ENCODE data around the gene AAK1. TPM values are rescaled to one million over a fixed set of nuclear protein-coding genes. Genes with fewer than 3 reads are reported as not detected.

AAK1 gene
- total RNA-seq, 1 experiment from 2014 or later, result 35.6 TPM

DNA sequence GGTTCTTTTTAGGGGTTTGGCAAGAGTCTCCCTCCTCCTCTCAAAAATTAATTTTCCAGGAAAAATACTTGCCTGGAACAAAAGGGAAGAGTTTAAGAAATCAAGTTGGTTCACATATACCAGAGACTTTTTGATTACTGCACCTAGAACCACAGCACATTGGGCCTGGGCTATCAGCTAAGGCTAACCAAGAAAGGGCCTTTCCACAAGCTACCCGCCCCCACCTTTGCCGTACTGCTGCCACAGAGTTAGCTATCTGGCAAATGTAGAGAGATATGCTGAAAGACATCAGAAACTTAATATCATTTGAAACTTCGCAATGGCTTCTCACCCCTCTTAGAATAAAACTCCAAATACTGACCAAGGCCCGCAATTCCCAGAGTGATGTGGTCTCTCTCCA is 76.9 kb downstream of the AAK1 start:
- TF ChIP-seq, protein P1, sequence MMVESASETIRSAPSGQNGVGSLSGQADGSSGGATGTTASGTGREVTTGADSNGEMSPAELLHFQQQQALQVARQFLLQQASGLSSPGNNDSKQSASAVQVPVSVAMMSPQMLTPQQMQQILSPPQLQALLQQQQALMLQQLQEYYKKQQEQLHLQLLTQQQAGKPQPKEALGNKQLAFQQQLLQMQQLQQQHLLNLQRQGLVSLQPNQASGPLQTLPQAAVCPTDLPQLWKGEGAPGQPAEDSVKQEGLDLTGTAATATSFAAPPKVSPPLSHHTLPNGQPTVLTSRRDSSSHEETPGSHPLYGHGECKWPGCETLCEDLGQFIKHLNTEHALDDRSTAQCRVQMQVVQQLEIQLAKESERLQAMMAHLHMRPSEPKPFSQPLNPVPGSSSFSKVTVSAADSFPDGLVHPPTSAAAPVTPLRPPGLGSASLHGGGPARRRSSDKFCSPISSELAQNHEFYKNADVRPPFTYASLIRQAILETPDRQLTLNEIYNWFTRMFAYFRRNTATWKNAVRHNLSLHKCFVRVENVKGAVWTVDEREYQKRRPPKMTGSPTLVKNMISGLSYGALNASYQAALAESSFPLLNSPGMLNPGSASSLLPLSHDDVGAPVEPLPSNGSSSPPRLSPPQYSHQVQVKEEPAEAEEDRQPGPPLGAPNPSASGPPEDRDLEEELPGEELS (CRISPR knock-in tag; IDR thresholded peaks at IDR 0.05), result no peak
- TF ChIP-seq, protein P2, sequence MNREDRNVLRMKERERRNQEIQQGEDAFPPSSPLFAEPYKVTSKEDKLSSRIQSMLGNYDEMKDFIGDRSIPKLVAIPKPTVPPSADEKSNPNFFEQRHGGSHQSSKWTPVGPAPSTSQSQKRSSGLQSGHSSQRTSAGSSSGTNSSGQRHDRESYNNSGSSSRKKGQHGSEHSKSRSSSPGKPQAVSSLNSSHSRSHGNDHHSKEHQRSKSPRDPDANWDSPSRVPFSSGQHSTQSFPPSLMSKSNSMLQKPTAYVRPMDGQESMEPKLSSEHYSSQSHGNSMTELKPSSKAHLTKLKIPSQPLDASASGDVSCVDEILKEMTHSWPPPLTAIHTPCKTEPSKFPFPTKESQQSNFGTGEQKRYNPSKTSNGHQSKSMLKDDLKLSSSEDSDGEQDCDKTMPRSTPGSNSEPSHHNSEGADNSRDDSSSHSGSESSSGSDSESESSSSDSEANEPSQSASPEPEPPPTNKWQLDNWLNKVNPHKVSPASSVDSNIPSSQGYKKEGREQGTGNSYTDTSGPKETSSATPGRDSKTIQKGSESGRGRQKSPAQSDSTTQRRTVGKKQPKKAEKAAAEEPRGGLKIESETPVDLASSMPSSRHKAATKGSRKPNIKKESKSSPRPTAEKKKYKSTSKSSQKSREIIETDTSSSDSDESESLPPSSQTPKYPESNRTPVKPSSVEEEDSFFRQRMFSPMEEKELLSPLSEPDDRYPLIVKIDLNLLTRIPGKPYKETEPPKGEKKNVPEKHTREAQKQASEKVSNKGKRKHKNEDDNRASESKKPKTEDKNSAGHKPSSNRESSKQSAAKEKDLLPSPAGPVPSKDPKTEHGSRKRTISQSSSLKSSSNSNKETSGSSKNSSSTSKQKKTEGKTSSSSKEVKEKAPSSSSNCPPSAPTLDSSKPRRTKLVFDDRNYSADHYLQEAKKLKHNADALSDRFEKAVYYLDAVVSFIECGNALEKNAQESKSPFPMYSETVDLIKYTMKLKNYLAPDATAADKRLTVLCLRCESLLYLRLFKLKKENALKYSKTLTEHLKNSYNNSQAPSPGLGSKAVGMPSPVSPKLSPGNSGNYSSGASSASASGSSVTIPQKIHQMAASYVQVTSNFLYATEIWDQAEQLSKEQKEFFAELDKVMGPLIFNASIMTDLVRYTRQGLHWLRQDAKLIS (CRISPR knock-in tag; IDR thresholded peaks at IDR 0.05; ENCODE audit: borderline replicate concordance), result no peak
- no peak for TF ChIP-seq TEAD4 (CRISPR knock-in tag; IDR thresholded peaks at IDR 0.05)
- TF ChIP-seq, protein P3, sequence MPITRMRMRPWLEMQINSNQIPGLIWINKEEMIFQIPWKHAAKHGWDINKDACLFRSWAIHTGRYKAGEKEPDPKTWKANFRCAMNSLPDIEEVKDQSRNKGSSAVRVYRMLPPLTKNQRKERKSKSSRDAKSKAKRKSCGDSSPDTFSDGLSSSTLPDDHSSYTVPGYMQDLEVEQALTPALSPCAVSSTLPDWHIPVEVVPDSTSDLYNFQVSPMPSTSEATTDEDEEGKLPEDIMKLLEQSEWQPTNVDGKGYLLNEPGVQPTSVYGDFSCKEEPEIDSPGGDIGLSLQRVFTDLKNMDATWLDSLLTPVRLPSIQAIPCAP (CRISPR knock-in tag; IDR thresholded peaks at IDR 0.05), result no peak
- TF ChIP-seq, protein P4, sequence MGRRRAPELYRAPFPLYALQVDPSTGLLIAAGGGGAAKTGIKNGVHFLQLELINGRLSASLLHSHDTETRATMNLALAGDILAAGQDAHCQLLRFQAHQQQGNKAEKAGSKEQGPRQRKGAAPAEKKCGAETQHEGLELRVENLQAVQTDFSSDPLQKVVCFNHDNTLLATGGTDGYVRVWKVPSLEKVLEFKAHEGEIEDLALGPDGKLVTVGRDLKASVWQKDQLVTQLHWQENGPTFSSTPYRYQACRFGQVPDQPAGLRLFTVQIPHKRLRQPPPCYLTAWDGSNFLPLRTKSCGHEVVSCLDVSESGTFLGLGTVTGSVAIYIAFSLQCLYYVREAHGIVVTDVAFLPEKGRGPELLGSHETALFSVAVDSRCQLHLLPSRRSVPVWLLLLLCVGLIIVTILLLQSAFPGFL (CRISPR knock-in tag; IDR thresholded peaks at IDR 0.05; ENCODE audit: borderline replicate concordance), result no peak
- Mint-ChIP-seq H3K9me3 (no peaks in the 10 kb centered on the region), H3K27ac (no peak overlapping the region), H3K4me1 (peaks cover 11% of the 10 kb centered on the region; the same call in 1 of the 2 replicates), H3K4me3 (no peak overlapping the region), H3K36me3 (no peaks in the 10 kb centered on the region), H3K27me3 (ENCODE audit: low read depth) (no peaks in the 10 kb centered on the region)
- CTCF ChIA-PET, result interaction anchor here (1.2 to 3.7 kb wide), 10 partner anchors 8 to 159 kb away, joined by 3 to 30 read pairs (median 7); partner anchors contain the start of genes AAK1 and NFU1
- POLR2A ChIA-PET, result no interaction called here
- ATAC-seq (no peak), DNase-seq (ENCODE audit: low spot score) (no peak)

DNA sequence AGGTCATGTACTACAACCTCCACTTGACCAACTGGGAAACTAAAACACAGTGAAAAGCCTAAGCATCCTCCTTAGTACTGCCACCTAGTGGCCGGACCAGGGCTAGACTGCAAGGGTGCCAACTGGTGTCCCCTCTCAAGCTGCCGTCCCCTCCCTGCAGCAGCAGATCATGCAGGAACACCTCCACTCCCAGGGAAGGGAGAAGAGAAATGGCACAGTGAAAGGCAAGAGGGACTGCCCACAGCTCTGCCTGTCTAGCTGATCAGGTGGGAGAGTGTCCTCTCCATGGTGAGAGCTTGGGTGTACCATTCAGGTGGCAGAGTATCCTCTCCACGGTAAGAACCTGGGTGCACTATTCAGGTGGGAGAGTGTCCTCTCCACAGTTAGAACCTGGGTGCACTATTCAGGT is 78.1 kb downstream of the AAK1 start:
- ChIA-PET POLR2A (no interaction called here), CTCF (interaction anchor here (0.6 to 4.2 kb wide), 35 partner anchors 8 to 349 kb away, joined by 3 to 30 read pairs (median 5); partner anchors contain the start of genes AAK1, MXD1 and NFU1)
- H3K27me3 Mint-ChIP-seq (ENCODE audit: low read depth), result no peaks in the 10 kb centered on the region
- H3K36me3 Mint-ChIP-seq, result no peaks in the 10 kb centered on the region
- H3K4me3 Mint-ChIP-seq, result no peak overlapping the region
- TF ChIP-seq, protein P5, sequence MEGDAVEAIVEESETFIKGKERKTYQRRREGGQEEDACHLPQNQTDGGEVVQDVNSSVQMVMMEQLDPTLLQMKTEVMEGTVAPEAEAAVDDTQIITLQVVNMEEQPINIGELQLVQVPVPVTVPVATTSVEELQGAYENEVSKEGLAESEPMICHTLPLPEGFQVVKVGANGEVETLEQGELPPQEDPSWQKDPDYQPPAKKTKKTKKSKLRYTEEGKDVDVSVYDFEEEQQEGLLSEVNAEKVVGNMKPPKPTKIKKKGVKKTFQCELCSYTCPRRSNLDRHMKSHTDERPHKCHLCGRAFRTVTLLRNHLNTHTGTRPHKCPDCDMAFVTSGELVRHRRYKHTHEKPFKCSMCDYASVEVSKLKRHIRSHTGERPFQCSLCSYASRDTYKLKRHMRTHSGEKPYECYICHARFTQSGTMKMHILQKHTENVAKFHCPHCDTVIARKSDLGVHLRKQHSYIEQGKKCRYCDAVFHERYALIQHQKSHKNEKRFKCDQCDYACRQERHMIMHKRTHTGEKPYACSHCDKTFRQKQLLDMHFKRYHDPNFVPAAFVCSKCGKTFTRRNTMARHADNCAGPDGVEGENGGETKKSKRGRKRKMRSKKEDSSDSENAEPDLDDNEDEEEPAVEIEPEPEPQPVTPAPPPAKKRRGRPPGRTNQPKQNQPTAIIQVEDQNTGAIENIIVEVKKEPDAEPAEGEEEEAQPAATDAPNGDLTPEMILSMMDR (IDR thresholded peaks at IDR 0.05), result peak; percentile 87
- TF ChIP-seq TEAD4 (CRISPR knock-in tag; IDR thresholded peaks at IDR 0.05), result no peak
- DNase-seq (ENCODE audit: low spot score), result peak; percentile 91
- peak; percentile 96 for ATAC-seq
- H3K4me1 Mint-ChIP-seq, result peaks cover 11% of the 10 kb centered on the region; the same call in 1 of the 2 replicates
- H3K27ac Mint-ChIP-seq, result no peak overlapping the region
- no peaks in the 10 kb centered on the region for H3K9me3 Mint-ChIP-seq

DNA sequence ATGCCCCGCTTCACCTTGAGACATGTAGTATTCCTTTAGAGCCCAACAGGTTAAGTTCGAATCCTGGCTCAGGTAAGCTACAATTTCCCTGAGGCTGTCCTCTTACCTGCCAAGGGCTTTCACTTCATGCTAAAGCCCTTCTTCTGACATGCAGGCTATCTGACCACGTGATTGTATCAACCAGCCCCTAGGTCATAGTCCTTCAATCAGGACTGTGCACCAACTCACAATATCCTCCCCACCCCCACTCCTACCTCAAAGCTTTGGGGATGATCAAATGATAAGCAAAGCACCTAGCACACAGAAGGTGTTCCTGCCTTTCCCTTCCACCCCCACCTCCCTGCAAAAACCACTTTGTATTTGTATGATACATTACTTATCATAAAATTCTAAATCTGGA is 78.9 kb downstream of the AAK1 start:
- CTCF ChIA-PET, result interaction anchor here (0.6 to 4.2 kb wide), 31 partner anchors 9 to 350 kb away, joined by 3 to 30 read pairs (median 5); partner anchors contain the start of genes AAK1, MXD1 and NFU1
- Mint-ChIP-seq H3K27me3 (ENCODE audit: low read depth) (no peaks in the 10 kb centered on the region), H3K27ac (no peak overlapping the region), H3K4me3 (no peak overlapping the region), H3K36me3 (no peaks in the 10 kb centered on the region), H3K9me3 (no peaks in the 10 kb centered on the region), H3K4me1 (peaks cover 15% of the 10 kb centered on the region)
- POLR2A ChIA-PET, result interaction anchor here (0.6 to 0.7 kb wide), 2 partner anchors 20 to 236 kb away, joined by 3 to 7 read pairs; no protein-coding TSS in a partner anchor
- DNase-seq (ENCODE audit: low spot score) (no peak), ATAC-seq (no peak)
- TF ChIP-seq, protein P6, sequence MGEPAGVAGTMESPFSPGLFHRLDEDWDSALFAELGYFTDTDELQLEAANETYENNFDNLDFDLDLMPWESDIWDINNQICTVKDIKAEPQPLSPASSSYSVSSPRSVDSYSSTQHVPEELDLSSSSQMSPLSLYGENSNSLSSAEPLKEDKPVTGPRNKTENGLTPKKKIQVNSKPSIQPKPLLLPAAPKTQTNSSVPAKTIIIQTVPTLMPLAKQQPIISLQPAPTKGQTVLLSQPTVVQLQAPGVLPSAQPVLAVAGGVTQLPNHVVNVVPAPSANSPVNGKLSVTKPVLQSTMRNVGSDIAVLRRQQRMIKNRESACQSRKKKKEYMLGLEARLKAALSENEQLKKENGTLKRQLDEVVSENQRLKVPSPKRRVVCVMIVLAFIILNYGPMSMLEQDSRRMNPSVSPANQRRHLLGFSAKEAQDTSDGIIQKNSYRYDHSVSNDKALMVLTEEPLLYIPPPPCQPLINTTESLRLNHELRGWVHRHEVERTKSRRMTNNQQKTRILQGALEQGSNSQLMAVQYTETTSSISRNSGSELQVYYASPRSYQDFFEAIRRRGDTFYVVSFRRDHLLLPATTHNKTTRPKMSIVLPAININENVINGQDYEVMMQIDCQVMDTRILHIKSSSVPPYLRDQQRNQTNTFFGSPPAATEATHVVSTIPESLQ (CRISPR knock-in tag; IDR thresholded peaks at IDR 0.05), result no peak
- TF ChIP-seq, protein P7, sequence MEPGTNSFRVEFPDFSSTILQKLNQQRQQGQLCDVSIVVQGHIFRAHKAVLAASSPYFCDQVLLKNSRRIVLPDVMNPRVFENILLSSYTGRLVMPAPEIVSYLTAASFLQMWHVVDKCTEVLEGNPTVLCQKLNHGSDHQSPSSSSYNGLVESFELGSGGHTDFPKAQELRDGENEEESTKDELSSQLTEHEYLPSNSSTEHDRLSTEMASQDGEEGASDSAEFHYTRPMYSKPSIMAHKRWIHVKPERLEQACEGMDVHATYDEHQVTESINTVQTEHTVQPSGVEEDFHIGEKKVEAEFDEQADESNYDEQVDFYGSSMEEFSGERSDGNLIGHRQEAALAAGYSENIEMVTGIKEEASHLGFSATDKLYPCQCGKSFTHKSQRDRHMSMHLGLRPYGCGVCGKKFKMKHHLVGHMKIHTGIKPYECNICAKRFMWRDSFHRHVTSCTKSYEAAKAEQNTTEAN (CRISPR knock-in tag; IDR thresholded peaks at IDR 0.05), result no peak
- TF ChIP-seq CREB1 (CRISPR knock-in tag; IDR thresholded peaks at IDR 0.05) (no peak), TCF7 (CRISPR knock-in tag; IDR thresholded peaks at IDR 0.05; ENCODE audit: low read depth) (no peak), NR1H2 (CRISPR knock-in tag; IDR thresholded peaks at IDR 0.05) (no peak), RELA (CRISPR knock-in tag; IDR thresholded peaks at IDR 0.05; ENCODE audit: borderline replicate concordance) (no peak)
- TF ChIP-seq, protein P8, sequence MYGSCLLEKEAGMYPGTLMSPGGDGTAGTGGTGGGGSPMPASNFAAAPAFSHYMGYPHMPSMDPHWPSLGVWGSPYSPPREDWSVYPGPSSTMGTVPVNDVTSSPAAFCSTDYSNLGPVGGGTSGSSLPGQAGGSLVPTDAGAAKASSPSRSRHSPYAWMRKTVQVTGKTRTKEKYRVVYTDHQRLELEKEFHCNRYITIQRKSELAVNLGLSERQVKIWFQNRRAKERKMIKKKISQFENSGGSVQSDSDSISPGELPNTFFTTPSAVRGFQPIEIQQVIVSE (CRISPR knock-in tag; IDR thresholded peaks at IDR 0.05; ENCODE audit: borderline replicate concordance), result no peak
- TF ChIP-seq, protein P9, sequence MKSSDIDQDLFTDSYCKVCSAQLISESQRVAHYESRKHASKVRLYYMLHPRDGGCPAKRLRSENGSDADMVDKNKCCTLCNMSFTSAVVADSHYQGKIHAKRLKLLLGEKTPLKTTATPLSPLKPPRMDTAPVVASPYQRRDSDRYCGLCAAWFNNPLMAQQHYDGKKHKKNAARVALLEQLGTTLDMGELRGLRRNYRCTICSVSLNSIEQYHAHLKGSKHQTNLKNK (CRISPR knock-in tag; IDR thresholded peaks at IDR 0.05), result no peak
- TF ChIP-seq, protein P10, sequence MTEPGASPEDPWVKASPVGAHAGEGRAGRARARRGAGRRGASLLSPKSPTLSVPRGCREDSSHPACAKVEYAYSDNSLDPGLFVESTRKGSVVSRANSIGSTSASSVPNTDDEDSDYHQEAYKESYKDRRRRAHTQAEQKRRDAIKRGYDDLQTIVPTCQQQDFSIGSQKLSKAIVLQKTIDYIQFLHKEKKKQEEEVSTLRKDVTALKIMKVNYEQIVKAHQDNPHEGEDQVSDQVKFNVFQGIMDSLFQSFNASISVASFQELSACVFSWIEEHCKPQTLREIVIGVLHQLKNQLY (CRISPR knock-in tag; IDR thresholded peaks at IDR 0.05), result no peak
